Inferior parietal cortex (tissue), 1 donor: ENCODE data around the gene RAMACL.
A peak's percentile ranks its signal among the peaks of the same experiment; 100 is the strongest.
"Not testable (repeated sequence)": the region's sequence is repeated elsewhere in the genome, so short reads cannot be mapped to it uniquely, and the experiment has no call there.

ENCODE experiments used
- DNase-seq: peaks from one replicate; pipeline ENCODE4 v3.0.0-alpha.2; 2016; ENCODE audit errors: extremely low spot score

RAMACL gene

GRCh38 chr6:166595949-166596348 is 9.5 kb upstream of the RAMACL start:
- no peak for DNase-seq

DNA sequence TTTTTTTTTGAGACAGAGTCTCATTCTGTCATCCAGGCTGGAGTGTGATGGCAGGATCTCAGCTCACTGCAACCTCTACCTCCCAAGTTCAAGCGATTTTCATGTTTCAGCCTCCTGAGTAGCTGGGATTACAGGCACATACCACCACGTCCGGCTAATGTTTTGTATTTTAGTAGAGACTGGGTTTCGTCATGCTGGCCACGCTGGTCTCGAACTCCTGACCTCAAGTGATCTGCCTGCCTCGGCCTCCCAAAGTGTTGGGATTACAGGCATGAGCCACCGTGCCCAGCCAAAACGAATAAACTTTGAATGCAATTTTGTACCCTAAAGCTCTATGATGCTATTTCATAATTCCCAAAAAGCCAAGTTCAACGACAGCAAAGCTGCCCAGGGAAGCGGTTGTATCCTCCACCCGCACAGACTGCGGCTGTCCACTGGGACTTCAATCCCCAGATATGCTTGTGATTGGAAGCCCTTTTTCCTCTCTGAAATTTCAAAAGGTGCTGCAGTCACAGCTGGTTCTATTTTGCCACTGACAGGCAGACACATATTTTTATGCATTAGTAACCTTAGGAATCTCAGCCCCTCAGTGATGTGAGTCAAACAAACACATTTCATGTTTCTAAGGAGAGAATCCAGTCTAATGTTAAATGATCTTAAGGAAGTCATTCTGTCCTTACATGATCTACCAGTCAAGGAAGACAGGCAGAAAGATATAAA is 8.7 kb upstream of the RAMACL start:
- DNase-seq, result no peak

DNA sequence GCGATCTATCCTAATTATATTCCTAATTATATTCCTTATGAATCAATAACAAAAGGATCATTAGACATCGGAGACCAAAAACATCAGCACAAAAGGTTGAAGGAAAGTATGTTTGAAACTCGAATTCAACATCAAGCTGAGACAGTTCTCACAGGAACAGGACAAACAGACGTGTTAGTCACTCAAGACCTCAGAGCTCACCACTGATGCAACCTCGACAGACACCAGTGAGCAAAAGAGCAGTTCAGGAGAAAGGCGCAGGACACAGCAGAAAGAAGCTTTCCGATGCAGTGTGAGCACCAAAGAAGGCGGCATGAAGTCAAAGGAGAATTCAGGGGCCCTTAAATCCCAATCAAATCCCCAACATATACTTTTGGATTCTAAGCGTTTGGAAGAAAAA is 6.3 kb upstream of the RAMACL start:
- DNase-seq, result no peak

DNA sequence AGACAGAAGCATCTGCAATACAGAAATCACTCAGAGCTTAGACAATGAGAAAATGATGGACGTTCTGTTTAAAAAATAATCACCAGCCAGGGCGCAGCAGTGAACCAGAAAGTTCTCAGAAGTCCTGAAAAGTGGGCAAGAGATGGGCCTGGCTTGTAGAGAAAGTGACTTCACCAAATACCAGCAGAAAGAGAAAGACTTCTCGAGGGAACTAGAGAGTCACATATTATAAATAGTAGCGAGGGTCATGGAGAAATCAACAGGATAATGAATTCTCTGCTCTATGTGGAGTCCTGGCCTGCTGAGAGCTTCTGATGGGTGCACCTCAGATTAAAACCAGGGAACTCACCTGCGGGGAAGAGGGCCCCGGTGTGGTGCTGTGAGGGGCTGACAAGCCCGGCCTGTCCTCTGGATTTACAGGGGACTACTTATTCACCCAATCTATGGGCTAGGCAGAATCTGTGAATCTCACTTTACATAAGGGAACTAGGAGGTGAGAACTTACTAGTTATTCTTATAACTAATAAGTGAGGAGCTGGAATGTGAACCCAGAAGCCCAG is 5.6 kb upstream of the RAMACL start:
- no peak for DNase-seq

DNA sequence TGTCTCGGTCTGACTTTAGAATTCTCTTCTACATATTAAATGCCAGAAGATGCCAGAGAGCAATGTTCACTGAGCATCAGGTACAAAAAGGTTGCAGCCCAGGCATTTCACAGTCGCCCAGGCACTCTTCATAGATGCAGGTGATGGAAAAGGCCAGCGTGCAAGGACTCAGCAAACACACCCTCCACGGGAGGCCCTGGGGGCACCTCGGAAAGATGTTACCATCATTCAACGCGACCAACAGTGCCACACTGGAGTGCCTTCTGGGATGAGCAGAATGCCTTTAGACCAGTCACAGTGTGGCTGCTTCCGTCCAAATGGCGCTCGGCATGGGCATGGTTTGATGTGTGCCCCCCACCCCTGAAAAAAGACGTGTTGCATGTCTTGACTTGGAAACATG is 4.5 kb upstream of the RAMACL start:
- no peak for DNase-seq

GRCh38 chr6:166589786-166590574 is 3.5 kb upstream of the RAMACL start:
- DNase-seq, result no peak

DNA sequence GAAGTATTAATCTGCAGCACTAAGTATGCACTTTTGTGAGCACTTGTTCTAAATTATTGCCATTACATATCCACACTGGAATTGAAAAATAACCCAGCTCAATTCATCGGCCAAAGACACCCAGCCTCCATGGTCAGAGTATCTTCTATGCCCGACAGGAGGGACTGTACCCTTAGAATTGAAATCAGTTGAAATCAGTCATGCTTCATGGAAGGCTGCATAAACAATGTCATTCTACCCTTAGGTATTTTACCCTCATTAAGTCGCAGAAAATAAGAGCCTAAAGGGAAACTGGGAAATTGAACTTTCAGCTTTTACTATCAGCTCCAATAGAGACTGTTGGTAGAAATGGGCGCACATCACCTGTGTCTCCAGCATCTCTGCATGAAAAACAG is 2.9 kb upstream of the RAMACL start:
- DNase-seq, result no peak

GRCh38 chr6:166588691-166589336 is 2.3 kb upstream of the RAMACL start:
- no peak for DNase-seq

DNA sequence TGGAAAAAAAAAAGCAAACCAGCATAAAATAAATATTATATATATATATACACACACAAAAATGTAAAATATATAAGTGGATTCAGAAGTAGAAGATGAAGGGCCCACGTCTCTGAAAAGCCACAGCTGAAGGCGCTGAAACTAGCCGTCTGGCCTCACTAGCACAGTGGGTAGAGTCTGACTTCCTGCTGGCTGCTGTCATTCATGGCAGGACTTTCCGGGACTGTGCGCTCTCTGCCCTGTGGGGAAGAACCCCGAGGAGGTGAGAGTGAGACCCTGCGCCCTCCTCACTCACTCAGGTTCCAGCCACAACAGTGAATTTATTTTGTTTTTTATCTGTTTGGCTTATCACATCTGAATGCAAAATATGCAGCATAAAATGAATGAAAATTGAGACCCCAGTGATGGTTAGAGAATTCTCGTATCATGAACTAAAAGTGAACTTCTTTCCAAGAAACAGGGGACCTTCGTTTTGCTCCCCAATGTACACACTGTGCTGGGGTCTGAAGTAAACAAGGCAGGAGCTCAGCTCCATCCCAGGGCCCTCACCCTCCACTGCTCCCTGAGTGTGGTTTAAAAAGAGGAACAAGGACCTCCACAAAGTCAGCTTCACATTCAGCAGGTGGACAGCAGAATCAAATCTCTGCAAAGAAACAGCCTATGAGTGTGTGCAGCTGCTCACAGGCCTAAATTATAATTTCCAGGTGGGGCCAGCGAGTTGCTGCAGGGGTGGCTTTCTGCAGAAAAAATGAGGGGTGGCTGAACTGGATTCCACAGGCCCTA is 1.3 kb upstream of the RAMACL start:
- DNase-seq, result no peak

DNA sequence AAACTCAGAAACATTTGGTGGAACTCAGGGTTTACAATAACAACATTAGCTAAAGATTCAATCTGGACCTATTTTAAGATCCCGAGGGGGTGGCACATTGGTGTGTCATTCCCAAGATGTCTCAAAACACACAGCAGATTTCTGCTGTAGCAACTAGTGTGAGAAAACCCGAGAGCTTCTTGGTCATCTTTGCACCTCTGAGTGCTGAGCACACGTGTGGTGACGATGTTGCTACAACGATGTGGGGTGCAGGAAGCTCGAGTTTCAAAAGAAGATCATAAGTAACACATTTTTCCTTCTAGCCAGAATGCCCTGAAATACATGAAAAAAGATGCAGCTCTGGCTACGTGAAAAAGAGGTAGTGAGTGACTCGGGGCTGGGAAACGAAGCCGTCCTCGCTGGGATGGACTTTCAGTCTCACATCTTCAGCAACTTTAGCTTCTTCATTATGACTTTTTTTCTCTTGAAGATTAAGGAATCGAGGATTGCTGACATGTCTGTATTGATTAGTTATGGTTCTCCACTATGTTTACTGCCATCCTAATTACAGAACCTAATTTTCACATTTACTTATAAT is 1.5 kb downstream of the RAMACL start:
- DNase-seq, result peak; percentile 43

DNA sequence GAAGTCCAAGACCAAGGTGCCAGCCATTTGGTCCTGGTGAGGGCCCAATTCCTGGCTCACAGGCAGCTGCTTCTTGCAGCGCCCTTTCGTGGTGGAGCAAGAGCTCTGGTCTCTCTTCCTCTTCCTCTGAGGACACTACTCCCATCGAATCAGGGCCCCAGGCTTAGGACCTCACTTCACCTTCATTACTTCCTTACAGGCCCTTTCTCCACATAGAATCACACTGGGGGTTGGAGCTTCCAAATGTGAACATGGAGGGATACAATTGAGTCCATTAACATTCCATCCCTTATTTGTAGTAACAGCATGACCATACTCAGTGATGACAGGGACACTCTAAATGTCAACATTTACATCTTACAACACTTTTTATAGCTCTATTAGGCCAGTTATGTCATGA is 2.3 kb downstream of the RAMACL start:
- DNase-seq, result no peak

DNA sequence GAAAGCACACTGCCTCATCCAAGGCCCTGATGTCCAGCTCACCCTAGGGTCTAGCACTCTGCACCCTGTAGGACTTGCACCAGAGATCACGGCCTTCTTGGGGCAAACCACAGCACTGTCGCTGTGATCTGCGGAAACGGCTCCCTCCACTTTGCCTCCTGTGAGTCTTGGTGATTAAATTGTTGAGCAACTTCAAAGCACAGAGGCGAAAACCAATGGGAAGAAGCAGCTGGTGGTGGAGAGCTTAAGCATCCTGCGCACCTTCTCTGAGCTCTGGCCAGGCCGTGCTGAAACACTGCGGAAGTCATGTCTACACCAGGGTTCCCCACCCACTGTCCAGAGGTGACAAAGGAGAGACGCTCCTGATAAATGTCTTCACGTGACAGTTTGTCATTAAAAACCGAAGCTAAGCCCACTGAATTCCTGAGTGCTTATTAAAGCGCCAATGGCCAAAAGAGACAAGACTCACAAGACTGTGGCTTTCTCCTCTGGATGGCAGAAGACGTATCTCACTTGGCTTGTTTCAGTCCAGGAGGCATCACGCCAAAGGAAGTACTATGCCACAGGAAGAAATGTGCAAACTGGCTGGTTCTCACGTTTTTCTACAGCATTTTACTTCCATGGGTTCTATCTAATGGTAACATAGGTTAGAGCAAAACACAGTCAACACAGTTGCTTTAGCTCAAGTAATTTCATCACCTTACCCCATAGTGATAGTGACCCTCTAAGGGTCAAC is 3.1 kb downstream of the RAMACL start:
- no peak for DNase-seq

- no peak for DNase-seq
Measured at GRCh38 chr6:166582258-166582657, 4.2 kb downstream of the RAMACL start.

DNA sequence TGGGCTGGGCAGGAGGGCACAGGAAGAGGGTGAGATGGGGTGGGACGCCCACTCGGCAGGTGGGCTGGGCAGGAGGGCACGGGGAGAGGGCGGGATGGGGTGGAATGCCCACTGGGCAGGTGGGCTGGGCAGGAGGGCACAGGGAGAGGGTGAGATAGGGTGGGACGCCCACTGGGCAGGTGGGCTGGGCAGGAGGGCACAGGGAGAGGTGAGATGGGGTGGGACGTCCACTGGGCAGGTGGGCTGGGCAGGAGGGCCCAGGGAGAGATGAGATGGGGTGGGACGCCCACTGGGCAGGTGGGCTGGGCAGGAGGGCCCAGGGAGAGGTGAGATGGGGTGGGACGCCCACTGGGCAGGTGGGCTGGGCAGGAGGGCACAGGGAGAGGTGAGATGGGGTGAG is 4.7 kb downstream of the RAMACL start:
- DNase-seq, result not testable (repeated sequence)

DNA sequence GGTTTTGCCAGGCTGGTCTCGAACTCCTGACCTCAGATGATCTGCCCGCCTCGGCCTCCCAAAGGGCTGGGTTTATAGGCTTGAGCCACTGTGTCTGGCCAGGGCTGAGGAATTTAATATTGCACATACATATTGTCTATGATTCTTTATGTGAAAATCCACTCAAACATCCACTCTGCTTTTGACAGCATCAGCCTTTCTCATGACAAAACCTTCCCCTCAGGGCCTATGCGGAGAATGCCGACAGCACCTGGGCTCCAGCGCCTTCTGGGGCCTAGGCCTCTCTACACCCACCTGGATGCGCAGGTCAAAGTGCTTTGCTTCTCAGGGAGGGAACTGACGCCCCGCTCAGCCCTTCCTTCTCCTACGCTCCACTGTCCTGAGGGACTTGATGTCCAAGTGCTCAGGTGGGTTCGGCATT is 5.4 kb downstream of the RAMACL start:
- no peak for DNase-seq

- DNase-seq, result no peak
Measured at GRCh38 chr6:166580076-166581050, 6.1 kb downstream of the RAMACL start.

- no peak for DNase-seq
Measured at GRCh38 chr6:166579237-166579850, 7.1 kb downstream of the RAMACL start.

- DNase-seq, result no peak
Measured at GRCh38 chr6:166578536-166579236, 7.8 kb downstream of the RAMACL start.
